Small intestine (tissue), 7 donors: ENCODE measurements around the gene HERC5. TPM values are rescaled to one million over a fixed set of nuclear protein-coding genes. Genes with fewer than 3 reads are reported as not detected.

Experiments
- DNase-seq, 2 donors: peaks; one replicate each; pipeline versions ENCODE4 v3.0.0 to v3.0.0-alpha.2; 2013
- FAIRE-seq: peaks from 2 replicates; lab custom pipeline; 2012; peaks lifted over from hg19 to GRCh38; lab: Jason Lieb, UNC
- H3K27ac ChIP-seq, 3 donors: one replicate each; pipeline ENCODE4 v1.5.1; 2013; ENCODE audit warnings: low read length in 2 of 3, mild to moderate bottlenecking in 2 of 3, control low read depth in 1 of 3, inconsistent platforms in 1 of 3, low read depth in 1 of 3, moderate library complexity in 1 of 3
- H3K27me3 ChIP-seq, 3 donors: one replicate each; pipeline ENCODE4 v1.6.1; 2013; ENCODE audit warnings: low read length in 3 of 3, inconsistent platforms in 1 of 3; ENCODE audit not compliant: control insufficient read depth in 3 of 3, insufficient read depth in 3 of 3
- H3K36me3 ChIP-seq, 3 donors: one replicate each; pipeline ENCODE4 v1.6.1; 2013; ENCODE audit warnings: low read length in 3 of 3, inconsistent platforms in 1 of 3, low read depth in 1 of 3, mild to moderate bottlenecking in 1 of 3, moderate library complexity in 1 of 3; ENCODE audit not compliant: control insufficient read depth in 3 of 3, insufficient read depth in 2 of 3
- H3K4me1 ChIP-seq, 3 donors: one replicate each; pipeline ENCODE4 v1.6.1; 2013; ENCODE audit warnings: low read length in 2 of 3, inconsistent platforms in 1 of 3, low read depth in 1 of 3, mild to moderate bottlenecking in 1 of 3, moderate library complexity in 1 of 3; ENCODE audit not compliant: control insufficient read depth in 3 of 3, insufficient read depth in 2 of 3
- H3K4me3 ChIP-seq, 3 donors: one replicate each; pipeline ENCODE4 v1.5.1; 2013; ENCODE audit warnings: low read length in 3 of 3, control low read depth in 1 of 3, inconsistent platforms in 1 of 3, low read depth in 1 of 3, mild to moderate bottlenecking in 1 of 3, moderate library complexity in 1 of 3
- H3K9me3 ChIP-seq, 2 donors: one replicate each; pipeline ENCODE4 v1.6.1; 2013; ENCODE audit warnings: low read depth in 1 of 2, low read length in 1 of 2; ENCODE audit not compliant: control insufficient read depth in 2 of 2, insufficient read depth in 1 of 2
- WGBS, 3 donors: extraction: QIAGEN DNeasy Blood & Tissue Kit; methylation state at CpG; one replicate each; pipeline ENCODE4 v1.1.7; 2013; 5-methylcytosine and 5-hydroxymethylcytosine counted together
- polyA plus RNA-seq, 4 donors: library from polyadenylated mRNA; stranded (reverse) in 3 of 4; unstranded in 1 of 4; fragments of 200-250 nt in 3 of 4; fragments of 120-200 nt in 1 of 4; gene quantifications; one replicate each; pipeline versions ENCODE4 v1.2.1 to v1.2.3, GENCODE V29; 2013
- donor health status: healthy with polysubstance abuse.
- donor health status: control.
- donor health status: control.
- donor health status: Bipolar disorder and iron deficiency.
- donor health status: healthy.

HERC5 gene
- polyA plus RNA-seq, 4 donors, result 2.0 to 4.3 (median 2.8) TPM

DNA sequence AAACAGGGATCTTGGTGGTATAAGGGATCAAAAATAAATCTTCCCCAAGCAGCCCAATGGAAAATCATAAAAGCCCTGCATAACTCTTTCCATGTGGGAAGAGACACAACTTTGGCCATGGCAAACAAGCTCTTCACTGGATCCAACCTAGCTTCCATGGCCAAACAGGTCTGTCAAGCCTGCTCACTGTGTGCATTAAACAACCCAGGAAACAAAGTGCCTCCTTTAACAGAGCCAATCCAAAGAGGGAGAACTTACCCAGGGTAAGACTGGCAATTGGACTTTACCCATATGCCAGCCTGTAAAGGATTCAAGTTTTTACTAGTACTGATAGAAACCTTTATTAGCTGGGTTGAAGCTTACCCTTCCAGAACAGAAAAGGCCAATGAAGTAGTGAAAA lies 7.6 kb upstream of the HERC5 start:
- H3K36me3 ChIP-seq, result no peaks in the 10 kb centered on the region
- H3K27me3 ChIP-seq, result peaks cover 0 to 4% (median 0%) of the 10 kb centered on the region in 3 donors
- H3K4me1 ChIP-seq, result no peaks in the 10 kb centered on the region
- no peak overlapping the region for H3K4me3 ChIP-seq
- no peak overlapping the region for H3K27ac ChIP-seq
- H3K9me3 ChIP-seq, result no peaks in the 10 kb centered on the region
- DNase-seq (peak in 1 of 2 donors; percentile 16), FAIRE-seq (no peak)

DNA sequence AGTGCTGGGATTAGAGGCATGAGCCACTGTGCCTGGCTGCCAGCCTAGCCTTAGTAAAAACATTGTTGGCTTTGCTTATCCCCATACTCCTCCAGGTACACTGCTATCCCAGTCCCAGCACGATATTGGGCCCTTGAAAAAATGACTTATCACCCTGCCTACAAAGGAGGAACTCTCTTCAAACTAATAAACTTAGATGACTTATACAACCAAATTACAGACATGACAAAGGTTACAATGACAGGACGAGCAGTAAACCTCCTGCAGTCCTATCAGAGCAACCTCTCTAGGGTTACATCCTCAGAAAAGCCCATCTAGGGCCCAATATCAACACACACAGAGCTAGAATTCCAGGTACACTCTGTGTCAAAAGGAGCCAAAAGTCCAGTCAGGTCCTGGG lies 5.7 kb upstream of the HERC5 start:
- Histone ChIP-seq H3K27ac (no peak overlapping the region), H3K27me3 (peaks cover 0 to 7% (median 0%) of the 10 kb centered on the region in 3 donors), H3K9me3 (no peaks in the 10 kb centered on the region), H3K4me3 (no peak overlapping the region), H3K36me3 (no peaks in the 10 kb centered on the region), H3K4me1 (no peaks in the 10 kb centered on the region)
- DNase-seq, result no peak
- WGBS, 3 donors, result 45 to 72% (median 49%) methylated on average over 2 of the region's 2 CpGs
- no peak for FAIRE-seq

GRCh38 chr4:88452912-88453311 lies 4.0 kb upstream of the HERC5 start:
- FAIRE-seq, result no peak
- WGBS, 3 donors, result 59 to 88% (median 73%) methylated on average over 2 of the region's 2 CpGs
- H3K27ac ChIP-seq, result no peak overlapping the region

GRCh38 chr4:88457307-88458103 lies 586 bp downstream of the HERC5 start:
- Histone ChIP-seq H3K9me3 (no peaks in the 10 kb centered on the region), H3K4me1 (peaks cover 0 to 4% (median 0%) of the 10 kb centered on the region in 3 donors), H3K4me3 (peak overlapping the region; percentile 43 to 67 (median 52)), H3K36me3 (no peaks in the 10 kb centered on the region), H3K27me3 (peaks cover 0 to 20% (median 0%) of the 10 kb centered on the region in 3 donors), H3K27ac (peak overlapping the region in 2 of 3 donors; percentile 72 to 92)
- peak in 1 of 2 donors; percentile 38 for DNase-seq
- 4 to 6% (median 4%) methylated on average over 73 to 75 of the region's 75 CpGs for WGBS, 3 donors
- no peak for FAIRE-seq

More at GRCh38 chr4:88452912-88453311, 4.0 kb upstream of the HERC5 start:
- Histone ChIP-seq H3K36me3 (no peaks in the 10 kb centered on the region), H3K9me3 (no peaks in the 10 kb centered on the region), H3K4me1 (peaks cover 0 to 4% (median 0%) of the 10 kb centered on the region in 3 donors), H3K4me3 (no peak overlapping the region), H3K27me3 (peaks cover 0 to 13% (median 0%) of the 10 kb centered on the region in 3 donors)
- DNase-seq, result no peak

DNA sequence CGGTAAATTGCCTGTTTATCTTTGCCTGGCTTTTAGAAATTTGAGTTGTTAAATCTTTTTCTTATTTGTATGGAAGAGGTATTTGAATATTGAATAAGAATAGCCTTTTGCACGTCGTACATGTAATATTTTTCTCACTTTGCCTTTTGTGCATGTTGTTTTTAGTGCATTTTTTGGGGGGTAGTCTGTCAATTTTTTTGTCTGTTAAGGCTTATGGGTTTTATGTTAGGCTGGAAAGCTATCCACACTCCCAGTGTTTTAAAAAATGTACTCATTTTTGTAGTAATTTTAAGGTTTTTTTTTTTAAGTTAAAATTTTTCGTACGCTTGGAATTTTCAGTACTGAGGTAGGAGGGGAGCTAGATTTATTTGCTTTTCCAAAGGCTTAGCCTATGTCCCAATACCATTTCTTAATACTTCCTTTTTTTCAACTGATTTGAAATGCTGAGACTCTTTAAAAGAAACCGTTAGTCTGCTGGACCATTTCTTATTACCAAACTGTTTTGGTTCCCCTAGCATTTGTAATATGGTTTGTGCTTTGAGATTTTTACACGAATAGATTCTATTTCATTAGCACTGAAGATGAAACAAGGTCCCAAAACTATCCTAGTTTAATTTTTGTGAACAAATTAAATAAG lies 1.3 kb downstream of the HERC5 start:
- H3K27ac ChIP-seq, result no peak overlapping the region
- no peaks in the 10 kb centered on the region for H3K9me3 ChIP-seq
- 54 to 60% (median 55%) methylated on average over 7 of the region's 7 CpGs for WGBS, 3 donors
- no peaks in the 10 kb centered on the region for H3K36me3 ChIP-seq
- no peak overlapping the region for H3K4me3 ChIP-seq
- DNase-seq (no peak), FAIRE-seq (no peak)
- peaks cover 0 to 4% (median 0%) of the 10 kb centered on the region in 3 donors for H3K4me1 ChIP-seq
- peaks cover 0 to 17% (median 0%) of the 10 kb centered on the region in 3 donors for H3K27me3 ChIP-seq

GRCh38 chr4:88465653-88466192 lies 8.8 kb downstream of the HERC5 start:
- H3K27me3 ChIP-seq, result peaks cover 0 to under 1% (median 0%) of the 10 kb centered on the region in 3 donors
- no peak overlapping the region for H3K27ac ChIP-seq
- DNase-seq (peak in 1 of 2 donors; percentile 13), FAIRE-seq (no peak)
- 89 to 97% (median 91%) methylated on average over 1 of the region's 1 CpG for WGBS, 3 donors
- H3K4me3 ChIP-seq, result no peak overlapping the region
- no peaks in the 10 kb centered on the region for H3K9me3 ChIP-seq
- H3K36me3 ChIP-seq, result peaks cover 0 to 2% (median 0%) of the 10 kb centered on the region in 3 donors
- no peaks in the 10 kb centered on the region for H3K4me1 ChIP-seq

DNA sequence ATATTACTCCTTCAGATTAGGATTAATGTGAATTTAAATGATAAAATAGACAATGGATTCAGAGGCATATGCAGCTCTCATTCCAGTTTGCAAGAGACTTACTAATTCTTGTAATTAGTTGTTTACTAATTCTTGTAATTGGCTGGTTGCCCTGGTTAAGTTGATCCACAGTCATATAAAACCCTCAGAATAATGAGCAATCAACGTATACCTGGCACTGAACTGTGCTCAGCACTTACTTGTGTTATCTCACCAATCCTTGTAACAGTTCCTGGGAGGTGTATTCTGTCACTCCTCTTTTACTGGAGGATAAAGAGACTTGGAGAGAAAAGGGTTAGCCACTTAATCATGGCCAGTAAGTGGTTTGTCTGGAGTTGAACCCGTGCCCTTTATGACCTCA lies 10.5 kb downstream of the HERC5 start:
- Histone ChIP-seq H3K9me3 (no peaks in the 10 kb centered on the region), H3K27ac (no peak overlapping the region), H3K27me3 (no peaks in the 10 kb centered on the region), H3K4me1 (no peaks in the 10 kb centered on the region), H3K36me3 (peaks cover 0 to 5% (median 0%) of the 10 kb centered on the region in 3 donors), H3K4me3 (no peak overlapping the region)
- WGBS, 3 donors, result 48 to 63% (median 59%) methylated on average over 2 of the region's 2 CpGs
- FAIRE-seq (no peak), DNase-seq (no peak)

GRCh38 chr4:88477229-88477860 lies 20.4 kb downstream of the HERC5 start:
- H3K4me3 ChIP-seq, result no peak overlapping the region
- H3K9me3 ChIP-seq, result no peaks in the 10 kb centered on the region
- no peaks in the 10 kb centered on the region for H3K27me3 ChIP-seq
- 88 to 89% (median 89%) methylated on average over 5 of the region's 5 CpGs for WGBS, 3 donors
- no peaks in the 10 kb centered on the region for H3K4me1 ChIP-seq
- FAIRE-seq, result no peak
- H3K27ac ChIP-seq, result no peak overlapping the region
- DNase-seq, result no peak
- no peaks in the 10 kb centered on the region for H3K36me3 ChIP-seq
